Activated T-helper 2 cell treated with anti-CD3 and anti-CD28 coated beads, Interferon-gamma antibody, Interleukin-2, Interleukin-4, amounts not matched to agents 10 μg/mL and 5 μg/mL and 100 μg/mL, durations not matched to agents 14 hours and 24 hours and 36 hours (primary cell): ENCODE measurements around the gene USH1G. TPM values are rescaled to one million over a fixed set of nuclear protein-coding genes. Genes with fewer than 3 reads are reported as not detected.

Experiments
- DNase-seq: peaks from one replicate; pipeline ENCODE4 v3.0.0; 2021; ENCODE audit warnings: low spot score
- H3K27ac Mint-ChIP-seq: one replicate; pipeline ENCODE4 v1.8.0; 2021; ENCODE audit warnings: mixed read lengths
- H3K27me3 Mint-ChIP-seq: one replicate; pipeline ENCODE4 v1.8.0; 2021; ENCODE audit warnings: low read depth, mixed read lengths
- H3K36me3 Mint-ChIP-seq: one replicate; pipeline ENCODE4 v1.8.0; 2021; ENCODE audit warnings: low read depth, mixed read lengths
- H3K4me1 Mint-ChIP-seq: one replicate; pipeline ENCODE4 v1.8.0; 2021; ENCODE audit warnings: low read depth, mixed read lengths
- H3K4me3 Mint-ChIP-seq: one replicate; pipeline ENCODE4 v1.8.0; 2021; ENCODE audit warnings: low read depth, mild to moderate bottlenecking, moderate library complexity, mixed read lengths
- H3K9me3 Mint-ChIP-seq: one replicate; pipeline ENCODE4 v1.8.0; 2021; ENCODE audit warnings: mixed read lengths
- intact Hi-C: fragments of 100-400 bp; cut with micrococcal nuclease; formaldehyde crosslinking; loops from one replicate; pipeline ENCODE4 v1.15.1; 2023
- total RNA-seq: library from RNA; stranded (reverse); gene quantifications from 2 replicates; pipeline ENCODE4 v1.2.3, GENCODE V29; 2022

Gene USH1G
- total RNA-seq, 1 donor from 2014 or later, result not detected

DNA sequence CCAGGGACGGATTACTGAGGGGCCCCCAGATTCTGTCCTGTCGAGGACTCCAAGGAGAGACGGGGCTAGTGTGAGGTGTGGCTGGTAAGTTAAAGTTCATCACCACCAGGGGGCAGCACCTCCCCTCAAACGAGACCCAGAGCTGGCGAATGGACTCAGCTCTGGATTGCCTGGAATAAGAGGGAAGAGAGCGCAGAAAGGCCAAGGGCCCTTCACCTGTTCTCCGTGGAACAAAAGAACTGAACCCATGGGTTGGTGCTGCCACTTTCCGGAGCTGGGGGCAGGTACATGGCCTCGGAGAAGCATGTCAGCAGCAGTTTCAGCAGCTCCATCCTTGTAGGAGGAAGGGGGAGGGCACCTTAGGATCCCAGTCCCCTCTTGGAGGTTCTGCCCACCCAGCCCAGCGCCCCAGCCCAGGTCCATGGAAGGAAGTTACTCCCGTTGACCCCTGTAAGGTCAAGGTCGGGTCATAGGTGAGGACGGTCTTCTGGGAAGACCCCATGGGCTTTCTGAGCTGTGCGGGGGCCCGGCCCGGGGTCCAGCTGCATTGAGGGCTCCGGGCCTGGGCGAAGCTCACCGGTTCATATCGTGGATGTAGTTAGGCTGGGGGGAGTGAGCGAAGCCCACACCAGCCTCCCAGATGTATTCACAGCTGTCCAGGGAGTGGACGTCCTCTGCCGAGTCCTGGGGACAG, 38.7 kb upstream of the USH1G start:
- peaks cover 4% of the 10 kb centered on the region for H3K4me1 Mint-ChIP-seq
- H3K27ac Mint-ChIP-seq, result no peak overlapping the region
- no peaks in the 10 kb centered on the region for H3K9me3 Mint-ChIP-seq
- DNase-seq, result peak; percentile 71
- H3K36me3 Mint-ChIP-seq, result no peaks in the 10 kb centered on the region
- intact Hi-C loops, result loop anchor here (2.0 to 5.0 kb wide), 4 partner anchors 51 to 240 kb away; partner anchors contain the start of genes ARMC7 and MRPL58
- no peaks in the 10 kb centered on the region for H3K27me3 Mint-ChIP-seq
- H3K4me3 Mint-ChIP-seq, result no peak overlapping the region

GRCh38 chr17:74960570-74961342, 37.7 kb upstream of the USH1G start:
- no peaks in the 10 kb centered on the region for H3K27me3 Mint-ChIP-seq
- no peaks in the 10 kb centered on the region for H3K9me3 Mint-ChIP-seq
- H3K4me1 Mint-ChIP-seq, result peaks cover 4% of the 10 kb centered on the region
- no peaks in the 10 kb centered on the region for H3K36me3 Mint-ChIP-seq
- intact Hi-C loops, result loop anchor here (2.0 to 5.0 kb wide), 4 partner anchors 52 to 242 kb away; partner anchors contain the start of genes ARMC7 and MRPL58
- DNase-seq, result no peak
- no peak overlapping the region for H3K27ac Mint-ChIP-seq
- H3K4me3 Mint-ChIP-seq, result no peak overlapping the region

DNA sequence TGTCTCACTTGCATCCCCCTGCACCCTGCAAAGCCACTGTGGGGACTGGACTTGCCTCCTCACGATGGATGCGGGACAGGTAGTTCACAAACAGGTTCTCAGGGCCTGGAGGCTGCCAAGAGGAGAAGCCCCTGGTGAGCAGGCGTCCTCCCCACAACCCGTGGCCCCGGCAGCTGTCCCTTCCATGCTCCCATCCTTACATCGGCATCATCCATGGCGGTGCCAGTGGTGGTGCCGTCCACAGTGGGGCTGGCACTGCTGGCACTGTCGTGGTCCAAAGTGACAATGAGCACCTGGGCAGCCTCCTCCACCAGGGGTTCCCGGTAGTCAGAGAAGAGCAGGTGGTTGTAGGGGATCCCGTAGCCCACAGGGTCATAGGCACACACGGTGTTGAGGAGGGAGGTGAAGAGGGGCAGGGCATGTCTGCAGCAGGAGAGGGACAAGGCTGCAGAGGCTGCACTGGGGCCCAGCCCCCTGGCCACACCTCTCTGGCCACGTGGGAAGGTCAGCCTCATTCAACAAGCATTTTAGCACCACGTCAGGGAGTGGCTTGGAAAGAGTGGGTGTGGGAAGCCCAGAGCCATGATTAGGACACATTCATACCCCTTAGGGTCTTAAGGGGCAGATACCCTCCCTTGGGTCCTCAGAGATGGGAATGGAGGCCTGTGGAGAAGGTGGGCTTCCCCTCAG, 36.9 kb upstream of the USH1G start:
- intact Hi-C loops, result loop anchor here (2.0 to 5.0 kb wide), 4 partner anchors 53 to 242 kb away; partner anchors contain the start of genes ARMC7 and MRPL58
- H3K4me1 Mint-ChIP-seq, result peaks cover 4% of the 10 kb centered on the region
- no peaks in the 10 kb centered on the region for H3K36me3 Mint-ChIP-seq
- H3K4me3 Mint-ChIP-seq, result no peak overlapping the region
- DNase-seq, result no peak
- H3K9me3 Mint-ChIP-seq, result no peaks in the 10 kb centered on the region
- H3K27me3 Mint-ChIP-seq, result no peaks in the 10 kb centered on the region
- no peak overlapping the region for H3K27ac Mint-ChIP-seq

- H3K9me3 Mint-ChIP-seq, result no peaks in the 10 kb centered on the region
- peaks cover 4% of the 10 kb centered on the region for H3K4me1 Mint-ChIP-seq
- no peaks in the 10 kb centered on the region for H3K27me3 Mint-ChIP-seq
- H3K4me3 Mint-ChIP-seq, result no peak overlapping the region
- no peaks in the 10 kb centered on the region for H3K36me3 Mint-ChIP-seq
- intact Hi-C loops, result loop anchor here (1.0 kb wide), 1 partner anchor 35 kb away; the partner anchor contains the start of gene USH1G
- no peak overlapping the region for H3K27ac Mint-ChIP-seq
- peak; percentile 63 for DNase-seq
These were observed 35.1 kb upstream of the USH1G start for GRCh38 chr17:74957935-74958740.

GRCh38 chr17:74956093-74956492, 33.0 kb upstream of the USH1G start:
- Mint-ChIP-seq H3K4me1 (peaks cover 2% of the 10 kb centered on the region), H3K4me3 (no peak overlapping the region), H3K27me3 (no peaks in the 10 kb centered on the region), H3K27ac (no peak overlapping the region), H3K9me3 (no peaks in the 10 kb centered on the region), H3K36me3 (no peaks in the 10 kb centered on the region)
- intact Hi-C loops, result no loop called here
- DNase-seq, result no peak

- Mint-ChIP-seq H3K4me1 (no peaks in the 10 kb centered on the region), H3K9me3 (no peaks in the 10 kb centered on the region), H3K27me3 (no peaks in the 10 kb centered on the region), H3K4me3 (no peak overlapping the region), H3K36me3 (no peaks in the 10 kb centered on the region), H3K27ac (no peak overlapping the region)
- DNase-seq, result no peak
- intact Hi-C loops, result no loop called here
These were observed 31.8 kb upstream of the USH1G start for GRCh38 chr17:74954665-74955421.

- no peaks in the 10 kb centered on the region for H3K4me1 Mint-ChIP-seq
- no peaks in the 10 kb centered on the region for H3K27me3 Mint-ChIP-seq
- no peaks in the 10 kb centered on the region for H3K9me3 Mint-ChIP-seq
- H3K36me3 Mint-ChIP-seq, result no peaks in the 10 kb centered on the region
- intact Hi-C loops, result no loop called here
- no peak overlapping the region for H3K4me3 Mint-ChIP-seq
- DNase-seq, result no peak
- H3K27ac Mint-ChIP-seq, result no peak overlapping the region
These were observed 31.1 kb upstream of the USH1G start for GRCh38 chr17:74954115-74954514.

DNA sequence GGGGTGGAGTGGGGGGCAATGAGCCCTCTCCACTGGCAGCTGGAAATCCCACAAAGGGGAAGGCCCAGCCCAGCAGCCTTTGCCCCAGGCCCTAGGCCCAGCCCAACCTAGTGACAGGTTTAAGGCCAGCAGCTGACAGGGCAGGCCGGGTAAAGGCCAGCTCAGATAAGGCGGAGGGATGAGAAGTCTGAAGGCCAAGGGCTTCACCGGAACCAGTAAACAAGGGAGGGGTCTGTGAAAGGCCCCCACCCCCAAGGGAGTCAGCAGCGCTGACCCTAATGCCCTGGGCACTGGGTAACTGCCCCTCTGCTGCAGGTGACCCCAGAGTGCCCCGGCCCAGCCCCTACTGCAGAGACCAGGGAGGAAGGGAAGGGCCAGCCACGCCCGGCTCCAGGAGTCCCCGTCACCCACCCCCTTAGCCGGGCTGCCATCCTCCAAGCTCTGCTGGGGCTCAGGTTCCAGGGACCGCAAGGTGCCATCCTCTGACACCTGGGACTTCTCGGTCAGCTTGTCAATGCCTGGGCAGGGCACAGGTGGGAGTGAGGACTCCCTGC, 30.2 kb upstream of the USH1G start:
- Mint-ChIP-seq H3K9me3 (no peaks in the 10 kb centered on the region), H3K4me1 (no peaks in the 10 kb centered on the region), H3K36me3 (no peaks in the 10 kb centered on the region), H3K4me3 (no peak overlapping the region), H3K27ac (no peak overlapping the region), H3K27me3 (no peaks in the 10 kb centered on the region)
- intact Hi-C loops, result no loop called here
- no peak for DNase-seq

- intact Hi-C loops, result no loop called here
These were observed 29.5 kb upstream of the USH1G start for GRCh38 chr17:74952431-74953133.

GRCh38 chr17:74951680-74952421, 28.8 kb upstream of the USH1G start:
- Mint-ChIP-seq H3K4me1 (no peaks in the 10 kb centered on the region), H3K27me3 (no peaks in the 10 kb centered on the region), H3K36me3 (no peaks in the 10 kb centered on the region), H3K27ac (no peak overlapping the region), H3K4me3 (no peak overlapping the region), H3K9me3 (no peaks in the 10 kb centered on the region)
- intact Hi-C loops, result no loop called here
- no peak for DNase-seq

More at GRCh38 chr17:74952431-74953133, 29.5 kb upstream of the USH1G start:
- Mint-ChIP-seq H3K27ac (no peak overlapping the region), H3K27me3 (no peaks in the 10 kb centered on the region), H3K4me3 (no peak overlapping the region), H3K36me3 (no peaks in the 10 kb centered on the region), H3K9me3 (no peaks in the 10 kb centered on the region), H3K4me1 (no peaks in the 10 kb centered on the region)
- DNase-seq, result no peak

DNA sequence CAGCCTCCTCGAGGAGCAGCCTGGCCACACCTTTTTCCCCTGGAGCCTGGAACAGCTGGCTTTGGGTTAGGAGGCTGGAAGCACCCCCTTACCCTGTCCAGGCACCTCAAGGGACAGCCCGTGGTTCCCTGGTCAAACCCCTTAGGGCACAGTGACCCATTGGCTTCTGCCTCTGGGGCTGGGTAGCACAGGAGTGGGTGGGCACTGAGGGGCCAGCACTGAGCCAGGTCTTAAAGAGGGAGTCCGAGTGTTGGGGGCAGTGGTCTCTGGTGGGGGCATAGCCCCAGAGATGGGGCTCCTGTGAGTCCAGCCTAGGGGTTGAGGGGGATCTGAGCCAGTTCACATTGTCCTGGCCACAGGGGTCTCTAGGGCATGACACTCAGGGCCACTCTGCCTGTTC, 28.0 kb upstream of the USH1G start:
- intact Hi-C loops, result no loop called here
- Mint-ChIP-seq H3K27ac (no peak overlapping the region), H3K36me3 (no peaks in the 10 kb centered on the region), H3K9me3 (no peaks in the 10 kb centered on the region), H3K4me3 (no peak overlapping the region), H3K4me1 (no peaks in the 10 kb centered on the region), H3K27me3 (no peaks in the 10 kb centered on the region)
- no peak for DNase-seq
